GM19025 (cell line): ENCODE results near the gene ZNHIT6.

ENCODE experiments used
- ATAC-seq: cut with Tn5 transposase; IDR thresholded peaks from one replicate; pipeline ENCODE4 v1.9.1; 2021; ENCODE audit warnings: mild to moderate bottlenecking, low read depth, moderate library complexity; ENCODE audit not compliant: unreplicated experiment

Gene ZNHIT6

GRCh38 chr1:85623061-85623471 is 85.2 kb downstream of the ZNHIT6 start:
- ATAC-seq = no peak

GRCh38 chr1:85621430-85621829 is 86.8 kb downstream of the ZNHIT6 start:
- no peak for ATAC-seq

DNA sequence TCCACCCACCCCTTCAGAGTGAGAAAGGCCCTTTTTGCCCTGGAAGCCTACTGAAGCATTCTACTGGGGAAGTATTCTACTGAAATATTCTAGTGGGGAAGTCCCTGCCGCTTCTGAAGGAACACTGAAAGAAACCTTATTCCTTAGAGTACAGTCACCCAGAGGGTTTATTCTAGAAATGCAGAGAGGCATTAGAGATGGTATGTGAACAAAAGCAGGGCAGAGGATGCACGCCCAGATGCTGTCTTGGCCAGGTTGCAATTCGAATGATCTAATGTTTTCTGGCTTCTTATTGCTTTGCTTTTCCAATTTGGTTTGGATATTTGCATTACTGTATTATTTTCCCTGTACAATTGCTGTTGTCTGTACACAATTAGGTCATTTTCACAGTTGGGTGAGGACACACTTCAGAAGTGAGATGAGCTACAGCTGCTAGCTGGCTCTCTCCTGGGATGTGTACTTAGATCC is 90.6 kb downstream of the ZNHIT6 start:
- no peak for ATAC-seq

- ATAC-seq = no peak
Measured at GRCh38 chr1:85616736-85617135, 91.5 kb downstream of the ZNHIT6 start.

- ATAC-seq = no peak
Measured at GRCh38 chr1:85616364-85616705, 91.9 kb downstream of the ZNHIT6 start.

DNA sequence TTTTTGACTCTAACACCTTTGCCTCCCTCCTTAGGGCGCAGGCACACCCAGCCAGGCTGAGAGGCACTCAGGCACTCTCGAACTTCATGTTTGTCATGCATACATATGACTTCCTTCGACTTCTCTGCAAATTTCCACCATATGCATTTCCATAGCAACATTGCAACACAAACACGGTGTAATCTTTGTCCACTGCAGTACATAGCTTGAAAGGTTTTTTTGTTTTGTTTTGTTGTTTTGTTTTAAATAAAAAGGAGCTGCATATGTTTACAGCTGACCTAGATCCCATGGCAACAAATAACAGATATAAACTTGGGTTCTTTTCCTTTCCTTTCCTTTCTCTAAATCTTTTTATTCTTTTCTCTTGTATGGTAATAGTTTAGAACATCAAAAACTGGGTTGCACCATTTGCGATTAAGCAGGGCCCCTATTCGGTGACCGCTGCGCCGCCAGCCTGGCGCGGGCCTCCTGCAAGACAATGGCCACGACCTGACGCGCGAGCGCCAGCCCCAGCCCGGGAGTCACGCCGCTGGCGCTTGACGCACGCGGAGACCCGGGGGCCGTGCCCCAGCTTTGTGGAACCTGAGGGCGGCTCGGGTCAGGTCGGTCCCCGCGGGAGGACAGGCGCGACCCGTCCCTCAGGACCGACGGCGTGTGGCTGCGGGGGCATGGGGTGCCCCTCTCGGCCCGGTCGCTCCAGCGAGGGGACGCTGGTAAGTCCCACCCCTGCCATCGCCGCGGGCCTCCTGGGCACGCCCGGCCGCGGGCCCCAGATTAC is 92.5 kb downstream of the ZNHIT6 start:
- no peak for ATAC-seq

GRCh38 chr1:85612704-85613361 is 95.4 kb downstream of the ZNHIT6 start:
- ATAC-seq = no peak

- no peak for ATAC-seq
Measured at GRCh38 chr1:85611856-85612255, 96.4 kb downstream of the ZNHIT6 start.

DNA sequence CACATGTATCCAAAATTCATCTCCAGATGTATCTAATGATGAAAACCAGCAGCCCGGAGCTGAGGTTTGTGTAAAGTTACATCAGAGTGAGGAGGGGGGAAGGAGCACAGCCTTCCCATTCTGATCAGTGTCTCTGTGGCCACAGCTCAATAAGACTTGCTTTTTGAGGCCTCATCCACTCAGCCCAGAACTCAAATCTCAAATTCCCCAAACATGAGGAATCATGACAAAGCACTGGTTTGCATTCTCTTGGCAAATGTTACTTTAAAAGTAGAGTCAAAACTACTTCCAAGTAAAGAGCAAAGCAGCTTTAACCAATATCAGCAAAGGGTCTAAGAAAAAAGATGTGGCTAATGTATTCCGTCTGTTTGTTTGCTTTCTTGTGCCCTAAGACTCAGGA is 96.8 kb downstream of the ZNHIT6 start:
- ATAC-seq = no peak

- ATAC-seq = no peak
Measured at GRCh38 chr1:85609976-85610375, 98.3 kb downstream of the ZNHIT6 start.

DNA sequence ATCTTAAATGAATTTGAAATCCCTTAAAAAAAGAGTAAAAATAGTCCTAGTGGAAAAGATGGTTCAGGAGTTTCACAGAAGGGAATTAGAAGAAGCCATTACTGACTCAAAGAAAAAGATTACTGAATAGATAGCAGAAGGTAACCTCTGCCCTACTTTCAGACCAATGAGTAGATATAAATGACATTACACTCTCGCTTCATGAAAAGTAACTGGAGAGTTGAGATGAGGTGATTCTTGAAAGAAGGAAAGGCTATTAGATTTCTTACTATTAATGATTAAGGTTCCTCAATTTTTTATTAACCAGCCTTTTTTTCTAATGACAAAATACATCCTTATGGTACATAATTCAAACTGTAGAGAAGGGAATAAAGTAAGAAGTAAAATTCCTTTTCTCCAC is 99.4 kb downstream of the ZNHIT6 start:
- ATAC-seq = no peak

- no peak for ATAC-seq
Measured at GRCh38 chr1:85607921-85608265, 100.3 kb downstream of the ZNHIT6 start.

GRCh38 chr1:85607126-85607920 is 100.9 kb downstream of the ZNHIT6 start:
- no peak for ATAC-seq

DNA sequence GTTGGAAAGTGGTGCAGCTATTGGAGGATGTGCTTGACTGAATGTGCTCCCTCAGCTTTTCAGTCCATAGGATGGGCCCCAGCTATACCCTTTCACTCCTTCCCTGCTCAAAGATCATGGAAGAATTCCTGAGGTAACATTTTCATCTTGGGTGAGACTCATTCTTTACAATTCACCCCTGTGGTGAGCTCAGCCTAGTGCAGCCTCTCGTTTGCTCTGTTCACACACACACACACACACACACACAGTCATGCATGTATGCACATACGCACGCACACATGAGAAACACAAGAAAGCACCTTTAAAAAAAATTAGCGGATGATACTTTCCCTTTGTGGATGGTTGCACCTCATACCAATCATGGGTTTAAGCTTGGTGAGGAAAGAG is 101.8 kb downstream of the ZNHIT6 start:
- ATAC-seq = no peak

- ATAC-seq = no peak
Measured at GRCh38 chr1:85605484-85606413, 102.5 kb downstream of the ZNHIT6 start.

DNA sequence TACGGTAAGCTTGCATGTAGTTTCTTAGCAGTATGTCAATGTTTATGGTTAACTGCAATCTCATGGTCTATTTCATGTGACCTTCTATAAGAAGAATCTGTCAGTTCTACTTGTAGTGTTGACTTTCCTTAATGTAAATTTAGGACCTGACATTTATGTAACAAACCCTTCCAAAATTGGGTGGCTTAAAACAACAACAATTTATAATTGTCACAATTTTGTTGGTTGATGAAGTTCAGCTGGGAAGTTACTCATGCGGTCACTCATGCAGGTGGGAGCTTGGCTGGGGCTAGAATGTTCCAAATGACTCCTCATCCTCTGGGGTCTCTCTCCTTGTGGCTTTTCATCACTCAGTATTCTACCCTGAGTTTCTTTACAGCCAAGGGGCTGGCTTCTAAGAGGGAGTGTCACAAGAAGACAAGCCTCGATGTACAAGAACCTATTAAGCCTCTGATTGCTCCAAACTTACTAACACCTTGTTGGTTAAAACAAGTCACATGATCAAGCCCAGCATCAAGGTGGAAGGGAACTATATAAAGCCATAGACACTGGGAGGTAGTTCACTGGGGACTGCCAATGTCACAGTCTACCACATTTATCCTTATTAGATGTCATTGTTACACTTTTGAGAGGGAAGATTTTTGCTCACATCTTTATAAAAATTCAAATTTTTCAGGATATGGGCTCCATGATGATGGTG is 103.8 kb downstream of the ZNHIT6 start:
- no peak for ATAC-seq

DNA sequence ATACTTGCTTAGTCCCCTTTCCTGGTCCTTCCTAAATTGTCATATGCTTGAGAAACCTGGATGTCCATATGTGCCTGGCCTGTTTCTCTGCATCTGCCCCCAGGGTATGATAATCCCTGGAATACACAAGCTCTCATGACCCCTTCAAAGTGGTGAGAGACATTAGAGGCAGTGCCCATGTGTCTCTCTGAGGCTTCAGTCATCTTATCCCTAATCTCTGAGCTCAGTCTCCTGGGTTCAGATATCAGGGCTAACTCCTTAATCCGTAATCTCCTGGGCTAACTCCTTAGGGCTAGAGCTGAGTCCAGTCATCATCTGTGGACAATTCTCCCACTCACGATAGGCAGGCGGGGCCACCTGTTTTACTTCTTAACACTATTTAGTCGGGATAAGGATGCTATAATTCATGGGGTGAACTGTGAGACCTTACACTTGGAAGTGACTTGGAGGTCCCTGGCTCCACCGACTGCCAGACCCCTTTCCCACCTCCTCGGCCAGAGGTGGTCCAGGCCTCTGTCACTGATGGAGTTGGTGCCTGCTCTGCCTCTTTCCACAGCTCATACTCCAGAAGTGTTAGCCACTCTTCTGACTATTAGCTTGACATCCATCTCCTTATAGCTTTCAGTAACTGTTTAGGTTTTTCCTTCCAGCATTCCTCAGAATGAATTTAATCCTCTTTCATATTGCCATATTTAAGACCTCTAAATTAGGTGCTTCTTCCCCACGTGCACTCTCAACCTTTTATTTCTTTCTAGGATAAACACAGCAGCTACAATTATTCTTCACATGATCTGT is 105.0 kb downstream of the ZNHIT6 start:
- no peak for ATAC-seq

DNA sequence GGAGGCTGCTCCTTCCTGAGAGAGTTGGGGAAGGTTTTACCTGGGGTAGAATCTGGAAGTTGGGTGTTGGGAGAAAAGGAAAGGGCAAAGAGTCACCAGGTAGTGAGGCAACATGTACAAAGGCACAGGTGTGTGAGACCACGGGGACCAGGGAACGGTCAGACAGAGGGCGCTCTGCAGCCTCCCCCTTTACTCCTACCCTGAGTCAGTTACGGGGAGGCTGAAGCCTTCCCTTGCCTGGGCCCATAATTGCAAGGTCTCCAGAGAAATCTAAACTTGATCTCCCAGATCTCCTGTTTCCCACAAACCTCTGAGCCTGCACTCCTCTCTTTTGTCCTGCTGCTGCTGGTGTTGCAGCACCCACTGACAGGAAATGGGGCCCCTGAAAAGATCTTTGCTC is 105.7 kb downstream of the ZNHIT6 start:
- ATAC-seq = no peak

GRCh38 chr1:85601901-85602300 is 106.3 kb downstream of the ZNHIT6 start:
- ATAC-seq = no peak
